Neural crest cell (in vitro differentiated cells): ENCODE measurements around the gene SFN. TPM values are rescaled to one million over a fixed set of nuclear protein-coding genes. Genes with fewer than 3 reads are reported as not detected.
A peak's percentile ranks its signal among the peaks of the same experiment; 100 is the strongest.

Experiments
- DNase-seq: peaks from one replicate; pipeline ENCODE4 v3.0.0; 2021; ENCODE audit warnings: low read depth, mixed read lengths, low spot score
- H3K27ac Mint-ChIP-seq: one replicate; pipeline ENCODE4 v1.8.0; 2021; ENCODE audit warnings: mild to moderate bottlenecking, mixed read lengths; ENCODE audit not compliant: unreplicated experiment
- H3K27me3 Mint-ChIP-seq: 2 replicates; pipeline ENCODE4 v1.8.0; 2021; ENCODE audit warnings: low read depth, mild to moderate bottlenecking, mixed read lengths
- H3K36me3 Mint-ChIP-seq: 2 replicates; pipeline ENCODE4 v1.8.0; 2021; ENCODE audit warnings: low read depth, mild to moderate bottlenecking, mixed read lengths
- H3K4me1 Mint-ChIP-seq: 2 replicates; pipeline ENCODE4 v1.8.0; 2021; ENCODE audit warnings: mixed read lengths
- H3K4me3 Mint-ChIP-seq: one replicate; pipeline ENCODE4 v1.8.0; 2021; ENCODE audit warnings: mild to moderate bottlenecking, mixed read lengths
- H3K9me3 Mint-ChIP-seq: 2 replicates; pipeline ENCODE4 v1.8.0; 2021; ENCODE audit warnings: mixed read lengths
- total RNA-seq: library from RNA; stranded (reverse); gene quantifications from 2 replicates; pipeline ENCODE4 v1.2.1, GENCODE V29; 2021
- TF ChIP-seq, protein P1 (sequence below): fragments of 200-600 bp; sonication (generic); conservative IDR thresholded peaks from 2 replicates; pipeline ENCODE4 v1.5.0; 2021; ENCODE audit warnings: antibody characterized with exemption, mild to moderate bottlenecking

Gene SFN
- total RNA-seq, 1 donor from 2014 or later, result 0.30 TPM

DNA sequence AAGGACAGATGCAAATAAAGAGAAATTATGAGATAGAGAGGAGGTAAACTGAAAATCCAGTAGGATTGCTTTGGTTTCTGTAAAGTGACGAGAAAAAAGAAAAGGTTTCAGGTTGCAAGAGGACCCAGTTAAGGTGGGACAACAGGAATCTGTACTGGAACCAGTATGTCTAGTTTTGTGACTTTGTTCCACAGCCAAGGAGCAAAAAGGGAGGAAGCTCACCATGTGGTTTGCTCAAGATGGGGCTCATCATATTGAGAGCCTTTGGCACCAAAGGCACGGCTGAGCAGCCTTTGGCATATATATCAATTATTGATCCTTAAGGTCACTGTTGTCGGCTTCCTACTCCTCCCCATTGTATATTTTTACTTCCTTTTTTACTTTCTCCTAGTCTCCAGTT is 38.2 kb upstream of the SFN start:
- H3K4me3 Mint-ChIP-seq, result peak overlapping the region; percentile 92
- no peaks in the 10 kb centered on the region for H3K27me3 Mint-ChIP-seq
- no peaks in the 10 kb centered on the region for H3K9me3 Mint-ChIP-seq
- no peak overlapping the region for H3K27ac Mint-ChIP-seq
- H3K36me3 Mint-ChIP-seq, result no peaks in the 10 kb centered on the region
- DNase-seq, result no peak
- peaks cover 30% of the 10 kb centered on the region for H3K4me1 Mint-ChIP-seq
- TF ChIP-seq, protein P1, sequence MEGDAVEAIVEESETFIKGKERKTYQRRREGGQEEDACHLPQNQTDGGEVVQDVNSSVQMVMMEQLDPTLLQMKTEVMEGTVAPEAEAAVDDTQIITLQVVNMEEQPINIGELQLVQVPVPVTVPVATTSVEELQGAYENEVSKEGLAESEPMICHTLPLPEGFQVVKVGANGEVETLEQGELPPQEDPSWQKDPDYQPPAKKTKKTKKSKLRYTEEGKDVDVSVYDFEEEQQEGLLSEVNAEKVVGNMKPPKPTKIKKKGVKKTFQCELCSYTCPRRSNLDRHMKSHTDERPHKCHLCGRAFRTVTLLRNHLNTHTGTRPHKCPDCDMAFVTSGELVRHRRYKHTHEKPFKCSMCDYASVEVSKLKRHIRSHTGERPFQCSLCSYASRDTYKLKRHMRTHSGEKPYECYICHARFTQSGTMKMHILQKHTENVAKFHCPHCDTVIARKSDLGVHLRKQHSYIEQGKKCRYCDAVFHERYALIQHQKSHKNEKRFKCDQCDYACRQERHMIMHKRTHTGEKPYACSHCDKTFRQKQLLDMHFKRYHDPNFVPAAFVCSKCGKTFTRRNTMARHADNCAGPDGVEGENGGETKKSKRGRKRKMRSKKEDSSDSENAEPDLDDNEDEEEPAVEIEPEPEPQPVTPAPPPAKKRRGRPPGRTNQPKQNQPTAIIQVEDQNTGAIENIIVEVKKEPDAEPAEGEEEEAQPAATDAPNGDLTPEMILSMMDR, result no peak

DNA sequence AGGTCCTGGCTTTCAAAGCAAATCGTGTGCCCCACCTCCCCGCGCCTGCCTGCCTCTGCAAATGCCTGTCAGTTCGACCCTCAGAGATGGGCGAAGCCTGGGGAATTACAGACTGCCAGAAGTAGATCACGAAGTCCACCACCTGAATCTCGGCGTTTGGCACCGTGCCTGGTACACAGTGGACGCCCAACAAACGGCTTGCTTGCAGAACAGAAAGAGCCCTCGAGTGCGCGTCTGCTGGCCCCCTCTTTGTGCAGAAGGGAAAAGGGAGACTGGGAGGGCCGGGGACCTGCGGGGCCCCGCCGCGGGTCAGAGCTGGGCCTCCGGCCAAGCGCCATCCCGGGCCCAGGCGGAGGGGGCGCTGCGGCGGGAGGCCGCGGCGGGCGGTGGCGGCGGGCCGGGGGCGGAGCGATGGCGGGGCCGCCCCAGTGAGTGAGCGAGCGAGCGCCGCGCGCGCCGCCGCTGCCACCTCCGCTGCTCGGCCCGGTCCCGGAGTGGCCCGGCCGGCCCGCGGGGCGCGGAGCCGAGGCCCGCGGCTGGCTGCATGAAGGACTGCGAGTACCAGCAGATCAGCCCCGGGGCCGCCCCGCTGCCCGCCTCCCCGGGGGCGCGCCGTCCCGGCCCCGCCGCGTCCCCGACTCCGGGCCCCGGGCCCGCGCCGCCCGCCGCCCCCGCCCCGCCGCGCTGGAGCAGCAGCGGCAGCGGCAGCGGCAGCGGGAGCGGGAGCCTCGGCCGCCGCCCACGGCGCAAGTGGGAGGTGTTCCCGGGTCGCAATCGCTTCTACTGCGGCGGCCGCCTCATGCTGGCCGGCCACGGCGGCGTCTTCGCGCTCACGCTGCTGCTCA is 36.5 kb upstream of the SFN start, which contains the start of gene ZDHHC18:
Gene ZDHHC18 (plus strand): TSS at position 428 of the 845 bp plus-strand sequence. CDS start 117 bp downstream, at position 545.
- Mint-ChIP-seq H3K4me1 (peaks cover 30% of the 10 kb centered on the region), H3K27ac (peak within 1 kb of the TSS; percentile 97), H3K36me3 (no peaks in the 10 kb centered on the region), H3K27me3 (no peaks in the 10 kb centered on the region), H3K4me3 (peak within 1 kb of the TSS; percentile 94), H3K9me3 (no peaks in the 10 kb centered on the region)
- TF ChIP-seq, protein P1, result peak; percentile 62
- DNase-seq, result peak; percentile 67

- Mint-ChIP-seq H3K9me3 (no peaks in the 10 kb centered on the region), H3K27ac (peak overlapping the region; percentile 97), H3K27me3 (no peaks in the 10 kb centered on the region), H3K4me3 (peak overlapping the region; percentile 94), H3K36me3 (no peaks in the 10 kb centered on the region), H3K4me1 (peaks cover 30% of the 10 kb centered on the region)
- TF ChIP-seq, protein P1, result no peak
- no peak for DNase-seq
These were observed 35.8 kb upstream of the SFN start for GRCh38 chr1:26827106-26827604.

DNA sequence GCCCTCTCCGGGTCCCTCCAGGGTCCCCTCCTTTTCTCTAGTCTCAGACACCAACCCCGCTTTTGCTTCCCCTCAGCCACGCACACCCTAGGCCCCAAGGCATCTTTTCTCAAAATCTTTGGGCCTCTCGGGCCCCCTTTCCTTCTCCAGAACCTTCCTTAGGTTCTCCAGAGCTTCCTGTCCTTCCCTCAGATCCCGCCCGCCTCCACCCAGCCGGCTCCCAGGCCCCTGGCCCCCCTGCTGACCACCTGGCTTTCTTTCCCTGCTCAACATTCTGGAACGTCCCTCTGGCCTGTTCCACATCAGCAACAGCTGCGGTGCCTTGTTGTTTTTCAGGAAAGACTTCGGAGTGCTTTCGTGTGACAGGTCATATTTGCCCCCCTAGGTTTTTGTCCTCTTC is 35.3 kb upstream of the SFN start:
- H3K36me3 Mint-ChIP-seq, result no peaks in the 10 kb centered on the region

DNA sequence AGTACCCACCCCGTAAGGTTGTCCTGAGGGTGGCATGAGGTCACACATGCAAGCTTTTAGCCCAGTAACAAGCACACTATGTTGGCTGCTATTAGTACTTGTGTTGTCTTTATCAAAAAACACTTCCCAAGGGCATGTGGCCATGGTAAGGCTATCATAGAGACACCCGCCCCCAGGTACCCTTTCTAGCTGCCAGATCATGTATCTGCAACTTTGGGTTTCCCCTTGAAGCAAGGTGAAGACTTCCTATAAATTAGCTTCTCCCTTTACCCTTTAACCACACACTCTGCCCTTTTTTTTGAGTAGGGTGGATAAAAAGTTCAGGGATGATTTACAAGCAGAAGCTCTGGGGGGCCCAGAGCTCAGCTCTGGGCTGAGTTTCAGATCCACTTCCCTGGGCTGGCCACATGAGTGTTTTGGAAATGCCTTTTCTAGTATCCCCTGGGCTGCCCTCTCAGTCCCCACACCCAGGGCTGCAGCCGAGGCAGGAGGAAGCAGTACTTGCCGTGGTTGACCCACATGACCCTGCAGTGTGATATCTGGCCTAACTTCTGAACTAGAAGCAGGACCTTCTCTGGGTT is 34.4 kb upstream of the SFN start:
- Mint-ChIP-seq H3K27ac (no peak overlapping the region), H3K27me3 (no peaks in the 10 kb centered on the region), H3K36me3 (no peaks in the 10 kb centered on the region), H3K4me1 (peaks cover 30% of the 10 kb centered on the region), H3K4me3 (peak overlapping the region; percentile 94), H3K9me3 (no peaks in the 10 kb centered on the region)
- TF ChIP-seq, protein P1, result no peak
- DNase-seq, result no peak

More for the DNA sequence above, 35.3 kb upstream of the SFN start:
- H3K4me1 Mint-ChIP-seq, result peaks cover 30% of the 10 kb centered on the region
- DNase-seq, result no peak
- H3K27me3 Mint-ChIP-seq, result no peaks in the 10 kb centered on the region
- TF ChIP-seq, protein P1, result no peak
- no peaks in the 10 kb centered on the region for H3K9me3 Mint-ChIP-seq
- peak overlapping the region; percentile 97 for H3K27ac Mint-ChIP-seq
- peak overlapping the region; percentile 94 for H3K4me3 Mint-ChIP-seq
